ENCODE measurements around the gene N4BP2L2. TPM values are rescaled to one million over a fixed set of nuclear protein-coding genes. Genes with fewer than 3 reads are reported as not detected.
A peak's percentile ranks its signal among the peaks of the same experiment; 100 is the strongest.

The N4BP2L2 gene
- total and polyA plus RNA-seq, 2 of the 13 experiments (the other 11 are each of a cell fraction or from before 2014, with no cell fraction given), result 58.9 to 81.2 TPM

DNA sequence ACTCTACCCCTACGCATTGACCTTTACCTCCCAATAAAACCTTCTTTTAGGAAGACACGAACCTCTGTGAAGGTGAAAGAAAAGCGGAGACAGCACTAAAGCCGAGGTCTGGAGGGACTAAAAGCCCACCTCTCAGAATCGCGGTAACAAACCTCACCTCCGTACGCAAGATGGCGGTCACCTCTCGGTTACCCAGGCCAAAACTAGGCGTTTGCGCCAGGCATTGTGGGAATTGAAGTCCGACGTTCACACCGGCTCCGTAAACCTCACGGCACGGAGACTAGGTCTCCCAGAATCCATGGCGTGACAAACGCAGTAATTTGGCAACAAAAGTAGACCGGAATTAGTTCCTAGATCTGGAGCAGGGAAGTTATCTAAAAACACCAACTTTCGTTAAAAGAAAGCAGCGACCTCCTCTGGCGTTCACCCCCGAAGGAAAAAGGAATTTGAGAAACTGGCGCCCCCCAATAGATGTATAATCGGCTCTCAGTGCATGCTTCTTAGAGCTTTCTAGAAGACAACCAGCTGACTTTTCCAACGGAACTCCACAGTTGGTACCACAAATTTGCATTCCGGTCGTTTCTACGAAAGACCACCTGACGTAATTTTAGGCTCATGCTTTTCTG, at the start of gene N4BP2L2 (continued):
- TF ChIP-seq, protein P1, sequence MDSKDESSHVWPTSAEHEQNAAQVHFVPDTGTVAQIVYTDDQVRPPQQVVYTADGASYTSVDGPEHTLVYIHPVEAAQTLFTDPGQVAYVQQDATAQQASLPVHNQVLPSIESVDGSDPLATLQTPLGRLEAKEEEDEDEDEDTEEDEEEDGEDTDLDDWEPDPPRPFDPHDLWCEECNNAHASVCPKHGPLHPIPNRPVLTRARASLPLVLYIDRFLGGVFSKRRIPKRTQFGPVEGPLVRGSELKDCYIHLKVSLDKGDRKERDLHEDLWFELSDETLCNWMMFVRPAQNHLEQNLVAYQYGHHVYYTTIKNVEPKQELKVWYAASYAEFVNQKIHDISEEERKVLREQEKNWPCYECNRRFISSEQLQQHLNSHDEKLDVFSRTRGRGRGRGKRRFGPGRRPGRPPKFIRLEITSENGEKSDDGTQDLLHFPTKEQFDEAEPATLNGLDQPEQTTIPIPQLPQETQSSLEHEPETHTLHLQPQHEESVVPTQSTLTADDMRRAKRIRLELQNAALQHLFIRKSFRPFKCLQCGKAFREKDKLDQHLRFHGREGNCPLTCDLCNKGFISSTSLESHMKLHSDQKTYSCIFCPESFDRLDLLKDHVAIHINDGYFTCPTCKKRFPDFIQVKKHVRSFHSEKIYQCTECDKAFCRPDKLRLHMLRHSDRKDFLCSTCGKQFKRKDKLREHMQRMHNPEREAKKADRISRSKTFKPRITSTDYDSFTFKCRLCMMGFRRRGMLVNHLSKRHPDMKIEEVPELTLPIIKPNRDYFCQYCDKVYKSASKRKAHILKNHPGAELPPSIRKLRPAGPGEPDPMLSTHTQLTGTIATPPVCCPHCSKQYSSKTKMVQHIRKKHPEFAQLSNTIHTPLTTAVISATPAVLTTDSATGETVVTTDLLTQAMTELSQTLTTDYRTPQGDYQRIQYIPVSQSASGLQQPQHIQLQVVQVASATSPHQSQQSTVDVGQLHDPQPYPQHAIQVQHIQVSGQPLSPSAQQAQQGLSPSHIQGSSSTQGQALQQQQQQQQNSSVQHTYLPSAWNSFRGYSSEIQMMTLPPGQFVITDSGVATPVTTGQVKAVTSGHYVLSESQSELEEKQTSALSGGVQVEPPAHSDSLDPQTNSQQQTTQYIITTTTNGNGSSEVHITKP (CRISPR knock-in tag; IDR thresholded peaks at IDR 0.05; ENCODE audit: low read depth), result peak; percentile 73
- TF ChIP-seq MATR3 (CRISPR knock-in tag; IDR thresholded peaks at IDR 0.05) (no peak), NR2F1 (CRISPR knock-in tag; IDR thresholded peaks at IDR 0.05) (no peak), MAF1 (CRISPR knock-in tag; IDR thresholded peaks at IDR 0.05; ENCODE audit: borderline replicate concordance) (no peak), ZC3H4 (CRISPR knock-in tag; IDR thresholded peaks at IDR 0.05; ENCODE audit: borderline replicate concordance) (no peak), ZNF607 (CRISPR knock-in tag; IDR thresholded peaks at IDR 0.05; ENCODE audit: borderline replicate concordance) (no peak; the same call in 1 of the 2 replicates), ELF4 (CRISPR knock-in tag; IDR thresholded peaks at IDR 0.05; ENCODE audit: borderline replicate concordance) (peak; percentile 67; the same call in 1 of the 2 replicates), GMEB1 (CRISPR knock-in tag; IDR thresholded peaks at IDR 0.05; ENCODE audit: borderline replicate concordance) (peak; percentile 96), FIP1L1 (IDR thresholded peaks at IDR 0.05; ENCODE audit: borderline replicate concordance, insufficient read depth, low read depth, low read length) (no peak), ZFYVE20 (CRISPR knock-in tag; IDR thresholded peaks at IDR 0.05; ENCODE audit: borderline replicate concordance, low read depth) (no peak), PAXIP1 (CRISPR knock-in tag; conservative IDR thresholded peaks at IDR 0.05) (peak; percentile 49), WIZ (CRISPR knock-in tag; IDR thresholded peaks at IDR 0.05) (no peak), ZSCAN9 (CRISPR knock-in tag; IDR thresholded peaks at IDR 0.05; ENCODE audit: borderline replicate concordance) (no peak), REPIN1 (CRISPR knock-in tag; IDR thresholded peaks at IDR 0.05; ENCODE audit: borderline replicate concordance, low read depth) (no peak), ZNF343 (CRISPR knock-in tag; IDR thresholded peaks at IDR 0.05) (0 out of 2 replicates have a peak, but pooled peaks have one; percentile 46)
- TF ChIP-seq, protein P2, sequence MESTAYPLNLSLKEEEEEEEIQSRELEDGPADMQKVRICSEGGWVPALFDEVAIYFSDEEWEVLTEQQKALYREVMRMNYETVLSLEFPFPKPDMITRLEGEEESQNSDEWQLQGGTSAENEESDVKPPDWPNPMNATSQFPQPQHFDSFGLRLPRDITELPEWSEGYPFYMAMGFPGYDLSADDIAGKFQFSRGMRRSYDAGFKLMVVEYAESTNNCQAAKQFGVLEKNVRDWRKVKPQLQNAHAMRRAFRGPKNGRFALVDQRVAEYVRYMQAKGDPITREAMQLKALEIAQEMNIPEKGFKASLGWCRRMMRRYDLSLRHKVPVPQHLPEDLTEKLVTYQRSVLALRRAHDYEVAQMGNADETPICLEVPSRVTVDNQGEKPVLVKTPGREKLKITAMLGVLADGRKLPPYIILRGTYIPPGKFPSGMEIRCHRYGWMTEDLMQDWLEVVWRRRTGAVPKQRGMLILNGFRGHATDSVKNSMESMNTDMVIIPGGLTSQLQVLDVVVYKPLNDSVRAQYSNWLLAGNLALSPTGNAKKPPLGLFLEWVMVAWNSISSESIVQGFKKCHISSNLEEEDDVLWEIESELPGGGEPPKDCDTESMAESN (CRISPR knock-in tag; conservative IDR thresholded peaks at IDR 0.05), result peak; percentile 62
- TF ChIP-seq, protein P3, sequence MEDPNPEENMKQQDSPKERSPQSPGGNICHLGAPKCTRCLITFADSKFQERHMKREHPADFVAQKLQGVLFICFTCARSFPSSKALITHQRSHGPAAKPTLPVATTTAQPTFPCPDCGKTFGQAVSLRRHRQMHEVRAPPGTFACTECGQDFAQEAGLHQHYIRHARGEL (CRISPR knock-in tag; IDR thresholded peaks at IDR 0.05), result no peak
